Activated CD4-positive, alpha-beta T cell treated with anti-CD3 and anti-CD28 coated beads, Interleukin-2, amount 10 ng/mL, durations not matched to agents 24 days and 14 days (primary cell): ENCODE measurements around the gene PIRT. TPM values are rescaled to one million over a fixed set of nuclear protein-coding genes. Genes with fewer than 3 reads are reported as not detected.

ENCODE experiments used
- DNase-seq: peaks from one replicate; pipeline ENCODE4 v3.0.0; 2022
- H3K27ac Mint-ChIP-seq: one replicate; pipeline ENCODE4 v1.8.0; 2022; ENCODE audit warnings: mild to moderate bottlenecking, mixed read lengths
- H3K27me3 Mint-ChIP-seq: one replicate; pipeline ENCODE4 v1.8.0; 2022; ENCODE audit warnings: mixed read lengths
- H3K36me3 Mint-ChIP-seq: one replicate; pipeline ENCODE4 v1.8.0; 2022; ENCODE audit warnings: low read depth, mild to moderate bottlenecking, mixed read lengths
- H3K4me1 Mint-ChIP-seq: one replicate; pipeline ENCODE4 v1.8.0; 2021; ENCODE audit warnings: mixed read lengths
- H3K4me3 Mint-ChIP-seq: one replicate; pipeline ENCODE4 v1.8.0; 2022; ENCODE audit warnings: mild to moderate bottlenecking, moderate library complexity, mixed read lengths
- H3K9me3 Mint-ChIP-seq: one replicate; pipeline ENCODE4 v1.8.0; 2021; ENCODE audit warnings: mixed read lengths
- intact Hi-C: fragments of 100-400 bp; cut with micrococcal nuclease; formaldehyde crosslinking; loops from one replicate; pipeline ENCODE4 v1.15.1; 2023
- total RNA-seq: library from RNA; stranded (reverse); gene quantifications from 2 replicates; pipeline ENCODE4 v1.2.3, GENCODE V29; 2022

Gene PIRT
- total RNA-seq, 1 donor from 2014 or later, result not detected

- no peak for DNase-seq
- H3K9me3 Mint-ChIP-seq, result no peaks in the 10 kb centered on the region
- no peaks in the 10 kb centered on the region for H3K36me3 Mint-ChIP-seq
- intact Hi-C loops, result loop anchor here (2.0 kb wide), 1 partner anchor 71 kb away; no protein-coding TSS in a partner anchor
- no peak overlapping the region for H3K27ac Mint-ChIP-seq
- H3K27me3 Mint-ChIP-seq, result peaks cover 4% of the 10 kb centered on the region
- peaks cover 12% of the 10 kb centered on the region for H3K4me1 Mint-ChIP-seq
- no peak overlapping the region for H3K4me3 Mint-ChIP-seq
Observed at GRCh38 chr17:10843811-10844210, 5.9 kb upstream of the PIRT start.

GRCh38 chr17:10842658-10843057 lies 4.8 kb upstream of the PIRT start:
- no peaks in the 10 kb centered on the region for H3K9me3 Mint-ChIP-seq

GRCh38 chr17:10838682-10839081 lies 795 bp upstream of the PIRT start:
- Mint-ChIP-seq H3K36me3 (no peaks in the 10 kb centered on the region), H3K4me1 (peaks cover 3% of the 10 kb centered on the region), H3K27me3 (no peaks in the 10 kb centered on the region), H3K4me3 (no peak overlapping the region), H3K27ac (no peak overlapping the region), H3K9me3 (no peaks in the 10 kb centered on the region)
- intact Hi-C loops, result no loop called here
- no peak for DNase-seq

More at GRCh38 chr17:10842658-10843057, 4.8 kb upstream of the PIRT start:
- H3K4me3 Mint-ChIP-seq, result no peak overlapping the region
- no peak overlapping the region for H3K27ac Mint-ChIP-seq
- DNase-seq, result no peak
- peaks cover 12% of the 10 kb centered on the region for H3K4me1 Mint-ChIP-seq
- H3K36me3 Mint-ChIP-seq, result no peaks in the 10 kb centered on the region
- H3K27me3 Mint-ChIP-seq, result peaks cover 4% of the 10 kb centered on the region
- intact Hi-C loops, result no loop called here

DNA sequence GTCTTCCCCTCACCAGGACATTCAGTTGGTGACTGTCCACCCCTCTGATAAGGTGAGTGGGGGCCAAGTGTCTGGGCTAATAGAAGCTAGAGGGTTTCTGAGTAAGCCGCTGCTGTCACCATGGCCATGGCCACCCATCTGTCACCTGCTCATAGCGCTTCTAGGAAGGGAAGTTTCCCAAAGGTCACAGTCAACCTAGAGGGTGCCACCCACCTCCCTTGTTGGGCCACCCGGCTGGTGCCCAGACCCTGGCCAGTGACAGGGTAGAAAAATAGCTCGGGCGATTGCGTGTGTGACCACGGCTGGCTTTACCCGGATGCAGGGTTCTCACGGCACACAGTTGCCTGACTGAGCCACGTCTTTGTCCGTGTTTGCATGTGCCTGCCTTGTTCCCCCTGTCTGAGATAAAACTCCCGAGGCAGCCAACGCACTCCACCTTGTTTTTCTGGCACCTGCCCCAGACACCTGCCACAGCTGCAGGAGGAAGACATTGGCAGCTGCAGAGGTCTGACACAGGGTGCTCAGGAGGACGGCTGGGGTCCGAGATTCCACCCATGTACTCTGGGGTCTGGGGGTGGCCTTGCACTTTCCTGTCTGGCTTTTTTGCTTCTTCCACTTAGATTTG lies 809 bp downstream of the PIRT start:
- intact Hi-C loops, result no loop called here
- no peak overlapping the region for H3K4me3 Mint-ChIP-seq
- H3K27me3 Mint-ChIP-seq, result no peaks in the 10 kb centered on the region
- H3K9me3 Mint-ChIP-seq, result no peaks in the 10 kb centered on the region
- no peak overlapping the region for H3K27ac Mint-ChIP-seq
- no peaks in the 10 kb centered on the region for H3K4me1 Mint-ChIP-seq
- no peak for DNase-seq
- no peaks in the 10 kb centered on the region for H3K36me3 Mint-ChIP-seq

GRCh38 chr17:10836145-10836544 lies 1.7 kb downstream of the PIRT start:
- H3K9me3 Mint-ChIP-seq, result no peaks in the 10 kb centered on the region
- no peaks in the 10 kb centered on the region for H3K36me3 Mint-ChIP-seq
- no peak overlapping the region for H3K4me3 Mint-ChIP-seq
- H3K4me1 Mint-ChIP-seq, result no peaks in the 10 kb centered on the region
- DNase-seq, result no peak
- no peaks in the 10 kb centered on the region for H3K27me3 Mint-ChIP-seq
- intact Hi-C loops, result no loop called here
- no peak overlapping the region for H3K27ac Mint-ChIP-seq

DNA sequence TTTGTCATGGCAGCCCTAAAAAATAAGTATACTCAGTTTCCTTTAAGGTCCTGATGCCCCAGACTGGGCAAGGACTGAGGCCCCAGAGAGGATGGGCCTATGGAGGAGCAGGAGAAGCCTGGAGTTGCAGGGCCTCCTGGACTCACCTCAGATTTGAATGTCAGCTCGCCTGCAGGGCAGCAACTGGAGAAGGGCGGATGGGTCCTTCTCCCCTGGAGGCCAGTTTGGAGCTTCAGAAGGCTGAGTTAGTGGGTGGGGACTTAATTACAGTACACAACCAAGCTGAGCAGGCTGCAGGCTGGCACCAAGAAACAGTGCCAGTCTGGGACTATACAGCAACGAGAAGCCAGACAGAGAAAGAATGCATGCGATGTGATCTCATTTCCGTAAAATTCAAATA lies 6.2 kb downstream of the PIRT start:
- H3K27me3 Mint-ChIP-seq, result no peaks in the 10 kb centered on the region
- no peak overlapping the region for H3K27ac Mint-ChIP-seq
- H3K9me3 Mint-ChIP-seq, result no peaks in the 10 kb centered on the region
- intact Hi-C loops, result no loop called here
- H3K4me1 Mint-ChIP-seq, result no peaks in the 10 kb centered on the region
- H3K36me3 Mint-ChIP-seq, result no peaks in the 10 kb centered on the region
- no peak for DNase-seq
- no peak overlapping the region for H3K4me3 Mint-ChIP-seq

- Mint-ChIP-seq H3K27ac (no peak overlapping the region), H3K4me3 (no peak overlapping the region), H3K9me3 (no peaks in the 10 kb centered on the region), H3K27me3 (no peaks in the 10 kb centered on the region), H3K36me3 (no peaks in the 10 kb centered on the region), H3K4me1 (no peaks in the 10 kb centered on the region)
- no peak for DNase-seq
- intact Hi-C loops, result no loop called here
Observed at GRCh38 chr17:10827898-10828552, 9.9 kb downstream of the PIRT start.

DNA sequence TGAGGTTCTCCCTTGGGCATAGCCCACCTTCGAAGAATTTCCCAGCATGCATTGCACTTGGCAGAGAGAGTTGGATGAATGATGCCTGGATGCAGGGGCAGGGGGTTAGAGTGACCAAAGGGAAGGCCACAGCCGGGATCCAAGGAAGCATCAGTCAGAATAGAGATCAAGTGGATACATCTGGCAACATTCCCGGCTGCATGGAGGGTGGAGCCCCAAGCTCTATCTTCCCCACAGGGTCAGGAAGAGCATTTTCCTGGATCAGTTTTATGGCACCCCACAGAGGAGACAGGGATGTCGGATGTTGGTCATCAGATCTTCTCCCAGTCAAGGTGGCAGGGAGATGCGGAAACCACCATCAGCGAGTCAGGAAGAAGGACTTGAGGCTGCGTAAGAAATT lies 13.0 kb downstream of the PIRT start:
- Mint-ChIP-seq H3K4me3 (no peak overlapping the region), H3K27ac (no peak overlapping the region), H3K27me3 (no peaks in the 10 kb centered on the region), H3K9me3 (no peaks in the 10 kb centered on the region), H3K4me1 (no peaks in the 10 kb centered on the region), H3K36me3 (no peaks in the 10 kb centered on the region)
- no peak for DNase-seq
- intact Hi-C loops, result no loop called here

- H3K27me3 Mint-ChIP-seq, result no peaks in the 10 kb centered on the region
- no peaks in the 10 kb centered on the region for H3K9me3 Mint-ChIP-seq
- intact Hi-C loops, result no loop called here
- no peaks in the 10 kb centered on the region for H3K4me1 Mint-ChIP-seq
- no peak overlapping the region for H3K27ac Mint-ChIP-seq
- DNase-seq, result no peak
- no peaks in the 10 kb centered on the region for H3K36me3 Mint-ChIP-seq
- H3K4me3 Mint-ChIP-seq, result no peak overlapping the region
Observed at GRCh38 chr17:10821770-10822169, 16.1 kb downstream of the PIRT start.

DNA sequence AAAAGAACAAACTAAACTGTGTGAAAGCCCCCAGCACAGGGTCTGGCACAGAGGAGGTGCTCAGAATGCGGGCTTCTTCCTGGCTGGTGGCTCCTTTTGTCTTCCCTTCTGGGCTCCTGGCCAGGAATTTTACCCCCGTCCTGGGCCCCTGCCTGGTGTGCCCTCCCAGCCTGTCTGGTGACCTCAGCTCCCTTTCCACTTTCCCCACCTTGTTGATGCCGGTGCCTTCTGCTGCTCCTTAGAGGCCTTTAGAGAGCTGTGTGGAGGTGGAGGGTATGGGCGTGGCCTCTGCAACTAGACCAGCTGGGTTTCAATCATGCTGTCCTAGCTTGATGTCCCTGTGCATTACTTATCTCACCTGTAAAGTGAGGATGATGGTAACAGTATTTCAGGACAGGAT lies 16.8 kb downstream of the PIRT start:
- intact Hi-C loops, result no loop called here
- no peaks in the 10 kb centered on the region for H3K36me3 Mint-ChIP-seq

GRCh38 chr17:10815319-10815718 lies 22.6 kb downstream of the PIRT start:
- Mint-ChIP-seq H3K36me3 (no peaks in the 10 kb centered on the region), H3K4me3 (no peak overlapping the region), H3K9me3 (no peaks in the 10 kb centered on the region), H3K27me3 (no peaks in the 10 kb centered on the region), H3K27ac (no peak overlapping the region), H3K4me1 (no peaks in the 10 kb centered on the region)
- intact Hi-C loops, result no loop called here
- DNase-seq, result no peak

More for the DNA sequence above, 16.8 kb downstream of the PIRT start:
- H3K4me1 Mint-ChIP-seq, result no peaks in the 10 kb centered on the region
- H3K27ac Mint-ChIP-seq, result no peak overlapping the region
- no peak overlapping the region for H3K4me3 Mint-ChIP-seq
- H3K9me3 Mint-ChIP-seq, result no peaks in the 10 kb centered on the region
- no peaks in the 10 kb centered on the region for H3K27me3 Mint-ChIP-seq
- no peak for DNase-seq

DNA sequence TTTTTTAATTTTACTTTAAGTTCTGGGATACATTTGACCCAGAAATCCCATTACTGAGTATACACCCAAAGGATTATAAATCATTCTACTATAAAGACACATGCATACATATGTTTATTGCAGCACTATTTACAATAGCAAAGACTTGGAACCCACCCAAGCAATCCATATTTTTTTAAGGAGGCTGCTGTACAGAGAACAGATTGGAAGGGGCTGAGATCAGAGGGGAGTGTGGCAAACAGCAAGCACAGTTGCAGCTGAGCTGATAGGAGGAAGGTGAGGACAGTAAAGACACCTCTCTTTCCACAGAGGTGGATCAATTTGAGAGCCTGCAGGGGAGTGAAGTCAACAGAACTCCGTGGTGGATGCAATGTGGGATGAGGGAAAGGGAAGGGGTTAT lies 23.8 kb downstream of the PIRT start:
- Mint-ChIP-seq H3K9me3 (no peaks in the 10 kb centered on the region), H3K4me1 (no peaks in the 10 kb centered on the region), H3K4me3 (no peak overlapping the region), H3K36me3 (no peaks in the 10 kb centered on the region), H3K27me3 (no peaks in the 10 kb centered on the region), H3K27ac (no peak overlapping the region)
- intact Hi-C loops, result no loop called here
- no peak for DNase-seq

GRCh38 chr17:10812674-10813073 lies 25.2 kb downstream of the PIRT start:
- DNase-seq, result no peak
- Mint-ChIP-seq H3K27ac (no peak overlapping the region), H3K4me3 (no peak overlapping the region), H3K27me3 (no peaks in the 10 kb centered on the region), H3K9me3 (no peaks in the 10 kb centered on the region), H3K36me3 (no peaks in the 10 kb centered on the region), H3K4me1 (no peaks in the 10 kb centered on the region)
- intact Hi-C loops, result no loop called here

DNA sequence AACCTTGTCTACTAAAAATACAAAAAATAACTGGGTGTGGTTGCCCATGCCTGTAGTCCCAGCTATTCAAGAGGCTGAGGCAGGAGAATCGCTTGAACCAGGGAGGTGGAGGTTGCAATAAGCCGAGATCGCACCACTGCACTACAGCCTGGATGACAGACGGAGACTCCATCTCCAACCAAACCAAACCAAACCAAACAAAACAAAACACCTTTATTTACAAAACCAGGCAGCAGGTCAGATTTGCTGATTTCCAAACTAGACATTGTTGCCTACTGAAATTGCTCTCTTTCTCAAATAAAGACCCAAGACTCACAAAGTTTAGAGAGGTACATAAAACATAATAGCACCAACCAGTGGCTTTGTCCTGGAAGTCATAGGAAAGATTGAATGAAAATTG lies 28.3 kb downstream of the PIRT start:
- Mint-ChIP-seq H3K4me3 (no peak overlapping the region), H3K36me3 (no peaks in the 10 kb centered on the region), H3K4me1 (no peaks in the 10 kb centered on the region), H3K27me3 (no peaks in the 10 kb centered on the region), H3K9me3 (no peaks in the 10 kb centered on the region), H3K27ac (no peak overlapping the region)
- DNase-seq, result no peak
- intact Hi-C loops, result no loop called here

GRCh38 chr17:10807704-10808128 lies 30.2 kb downstream of the PIRT start:
- Mint-ChIP-seq H3K4me1 (no peaks in the 10 kb centered on the region), H3K4me3 (no peak overlapping the region), H3K27ac (no peak overlapping the region), H3K9me3 (no peaks in the 10 kb centered on the region), H3K27me3 (no peaks in the 10 kb centered on the region), H3K36me3 (no peaks in the 10 kb centered on the region)
- no peak for DNase-seq
- intact Hi-C loops, result no loop called here
